ENCODE results near the gene SMURF1. TPM values are rescaled to one million over a fixed set of nuclear protein-coding genes. Genes with fewer than 3 reads are reported as not detected.
"Not testable (repeated sequence)": the region's sequence is repeated elsewhere in the genome, so short reads cannot be mapped to it uniquely, and the experiment has no call there.

SMURF1 gene
- total RNA-seq, 1 experiment from 2014 or later, result 30.2 TPM

DNA sequence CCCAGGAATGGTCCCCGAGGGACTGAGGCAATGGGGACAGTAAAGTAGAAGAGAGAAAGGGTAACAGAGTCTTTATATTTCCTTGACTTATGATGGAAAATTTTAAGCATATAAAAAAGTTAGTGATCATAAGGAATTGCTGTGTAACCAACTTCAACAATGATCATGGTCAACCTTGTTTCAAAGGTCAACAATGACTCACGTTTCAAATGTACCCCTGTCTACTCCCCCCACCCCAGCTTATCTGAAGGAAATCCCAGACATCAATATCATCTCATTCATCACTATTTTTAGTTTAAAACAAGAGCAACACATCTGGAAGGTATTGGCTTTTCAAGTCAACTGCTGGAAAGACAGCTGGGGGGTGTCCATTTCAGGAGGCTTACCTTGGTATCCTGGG lies 92.9 kb downstream of the SMURF1 start:
- no peak overlapping the region for H2AFZ ChIP-seq (ENCODE audit: low read length)
- CTCF ChIA-PET, result no interaction called here
- no peaks in the 10 kb centered on the region for H3K27me3 ChIP-seq (ENCODE audit: low read length)
- peak overlapping the region; percentile 64 for H3K27ac ChIP-seq (ENCODE audit: low read length)
- no peak for TF ChIP-seq EZH2 (IDR thresholded peaks at IDR 0.05; ENCODE audit: low read length, unreplicated experiment)
- TF ChIP-seq EZH2phosphoT487 (IDR thresholded peaks at IDR 0.05; ENCODE audit: borderline replicate concordance, low read length), result no peak
- TF ChIP-seq, protein P1, sequence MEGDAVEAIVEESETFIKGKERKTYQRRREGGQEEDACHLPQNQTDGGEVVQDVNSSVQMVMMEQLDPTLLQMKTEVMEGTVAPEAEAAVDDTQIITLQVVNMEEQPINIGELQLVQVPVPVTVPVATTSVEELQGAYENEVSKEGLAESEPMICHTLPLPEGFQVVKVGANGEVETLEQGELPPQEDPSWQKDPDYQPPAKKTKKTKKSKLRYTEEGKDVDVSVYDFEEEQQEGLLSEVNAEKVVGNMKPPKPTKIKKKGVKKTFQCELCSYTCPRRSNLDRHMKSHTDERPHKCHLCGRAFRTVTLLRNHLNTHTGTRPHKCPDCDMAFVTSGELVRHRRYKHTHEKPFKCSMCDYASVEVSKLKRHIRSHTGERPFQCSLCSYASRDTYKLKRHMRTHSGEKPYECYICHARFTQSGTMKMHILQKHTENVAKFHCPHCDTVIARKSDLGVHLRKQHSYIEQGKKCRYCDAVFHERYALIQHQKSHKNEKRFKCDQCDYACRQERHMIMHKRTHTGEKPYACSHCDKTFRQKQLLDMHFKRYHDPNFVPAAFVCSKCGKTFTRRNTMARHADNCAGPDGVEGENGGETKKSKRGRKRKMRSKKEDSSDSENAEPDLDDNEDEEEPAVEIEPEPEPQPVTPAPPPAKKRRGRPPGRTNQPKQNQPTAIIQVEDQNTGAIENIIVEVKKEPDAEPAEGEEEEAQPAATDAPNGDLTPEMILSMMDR (conservative IDR thresholded peaks at IDR 0.05; ENCODE audit: low read depth, low read length), result no peak
- H3K9ac ChIP-seq (ENCODE audit: low read length), result no peak overlapping the region
- no peaks in the 10 kb centered on the region for H3K9me3 ChIP-seq (ENCODE audit: low read length)
- H3K36me3 ChIP-seq (ENCODE audit: low read depth, low read length), result peaks cover 61% of the 10 kb centered on the region
- peaks cover 16% of the 10 kb centered on the region for H3K79me2 ChIP-seq (ENCODE audit: low read length)
- no peaks in the 10 kb centered on the region for H3K9me2 ChIP-seq (replicated peaks; ENCODE audit: low read length)
- intact Hi-C loops (cut with micrococcal nuclease), result no loop called here
- DNase-seq (peak; percentile 28), ATAC-seq (peak; percentile 47)
- peaks cover 22% of the 10 kb centered on the region for H3K4me1 ChIP-seq (ENCODE audit: insufficient read depth, low read length)
- no TSS peak for BruUV-seq (replicated peaks)
- no peaks in the 10 kb centered on the region for H3F3A ChIP-seq (ENCODE audit: low read length, unreplicated experiment)
- peak overlapping the region; percentile 29 for H3K4me2 ChIP-seq (ENCODE audit: low read length)
- no peak overlapping the region for H3K4me3 ChIP-seq (ENCODE audit: low read length)
- H4K20me1 ChIP-seq (ENCODE audit: low read length), result no peaks in the 10 kb centered on the region
- POLR2A ChIA-PET (ENCODE audit: unreplicated experiment), result no interaction called here

DNA sequence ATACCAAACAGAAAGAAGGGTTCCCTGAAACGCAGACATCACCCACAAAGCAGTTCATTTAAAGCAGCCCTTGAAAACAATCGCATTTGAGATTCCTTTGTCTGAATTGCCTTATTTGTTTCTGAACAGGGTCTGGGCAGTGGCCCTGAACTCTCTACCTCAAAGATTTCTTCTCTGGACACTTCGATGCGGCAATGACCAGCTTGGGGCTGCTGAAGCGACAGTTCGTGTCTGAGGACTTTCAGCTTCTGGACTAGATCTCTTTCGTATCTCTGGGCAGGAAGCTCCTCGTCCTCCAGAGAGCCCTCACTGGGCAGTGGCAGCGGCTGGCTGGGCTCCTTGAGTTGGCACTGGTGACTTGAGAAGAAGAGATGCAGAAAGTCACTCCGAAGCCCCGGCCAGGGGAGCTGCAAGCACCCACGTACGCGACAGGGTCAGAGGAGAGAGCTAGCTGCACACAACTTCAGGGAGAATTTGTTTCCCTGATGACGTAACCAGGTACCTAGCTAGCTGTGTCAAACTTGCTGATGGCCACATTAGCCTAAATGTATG lies 96.3 kb downstream of the SMURF1 start:
- Histone ChIP-seq H3K4me2 (ENCODE audit: low read length) (no peak overlapping the region), H3K27ac (ENCODE audit: low read length) (no peak overlapping the region), H3K9ac (ENCODE audit: low read length) (no peak overlapping the region), H3K79me2 (ENCODE audit: low read length) (peaks cover 23% of the 10 kb centered on the region), H3K4me3 (ENCODE audit: low read length) (no peak overlapping the region), H2AFZ (ENCODE audit: low read length) (no peak overlapping the region), H3K4me1 (ENCODE audit: insufficient read depth, low read length) (peaks cover 33% of the 10 kb centered on the region), H4K20me1 (ENCODE audit: low read length) (no peaks in the 10 kb centered on the region), H3K9me2 (replicated peaks; ENCODE audit: low read length) (no peaks in the 10 kb centered on the region), H3F3A (ENCODE audit: low read length, unreplicated experiment) (no peaks in the 10 kb centered on the region), H3K9me3 (ENCODE audit: low read length) (no peaks in the 10 kb centered on the region), H3K27me3 (ENCODE audit: low read length) (no peaks in the 10 kb centered on the region), H3K36me3 (ENCODE audit: low read depth, low read length) (peaks cover 67% of the 10 kb centered on the region)
- CTCF ChIA-PET, result no interaction called here
- POLR2A ChIA-PET (ENCODE audit: unreplicated experiment), result no interaction called here
- TF ChIP-seq EZH2phosphoT487 (IDR thresholded peaks at IDR 0.05; ENCODE audit: borderline replicate concordance, low read length) (no peak), EZH2 (IDR thresholded peaks at IDR 0.05; ENCODE audit: low read length, unreplicated experiment) (no peak)
- TF ChIP-seq, protein P1 (conservative IDR thresholded peaks at IDR 0.05; ENCODE audit: low read depth, low read length), result no peak
- ATAC-seq (no peak), DNase-seq (no peak)
- BruUV-seq (replicated peaks), result no TSS peak
- intact Hi-C loops (cut with micrococcal nuclease), result no loop called here

DNA sequence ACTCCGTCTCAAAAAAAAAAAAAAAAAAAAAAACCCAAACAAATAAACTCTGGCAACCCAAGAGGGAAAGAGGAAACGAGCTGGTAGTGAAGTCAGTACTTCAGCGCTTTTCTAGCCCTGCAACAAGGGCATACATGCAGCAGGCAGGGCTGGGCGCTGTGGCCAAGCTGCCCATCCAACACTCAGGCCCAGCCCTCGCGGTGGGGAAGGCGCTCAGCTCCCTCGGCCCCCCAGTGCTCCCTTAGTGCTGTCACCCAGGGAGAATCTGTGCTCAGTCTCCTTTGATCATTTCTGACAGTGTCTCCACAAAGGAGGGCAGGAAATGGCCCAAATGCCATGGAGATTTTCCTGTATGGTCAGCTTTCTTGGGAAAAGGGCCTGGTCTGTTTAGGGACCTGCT lies 97.2 kb downstream of the SMURF1 start:
- peaks cover 65% of the 10 kb centered on the region for H3K36me3 ChIP-seq (ENCODE audit: low read depth, low read length)
- H3K27ac ChIP-seq (ENCODE audit: low read length), result no peak overlapping the region
- no peak for TF ChIP-seq EZH2 (IDR thresholded peaks at IDR 0.05; ENCODE audit: low read length, unreplicated experiment)
- TF ChIP-seq EZH2phosphoT487 (IDR thresholded peaks at IDR 0.05; ENCODE audit: borderline replicate concordance, low read length), result no peak
- TF ChIP-seq, protein P1 (conservative IDR thresholded peaks at IDR 0.05; ENCODE audit: low read depth, low read length), result no peak
- DNase-seq (no peak), ATAC-seq (no peak)
- peaks cover 37% of the 10 kb centered on the region for H3K4me1 ChIP-seq (ENCODE audit: insufficient read depth, low read length)
- ChIA-PET CTCF (no interaction called here), POLR2A (ENCODE audit: unreplicated experiment) (interaction anchor here (0.7 kb wide), 1 partner anchor 64 kb away, joined by 8 read pairs; no protein-coding TSS in a partner anchor)
- no peak overlapping the region for H2AFZ ChIP-seq (ENCODE audit: low read length)
- BruUV-seq (replicated peaks), result no TSS peak
- no peaks in the 10 kb centered on the region for H3F3A ChIP-seq (ENCODE audit: low read length, unreplicated experiment)
- H4K20me1 ChIP-seq (ENCODE audit: low read length), result no peaks in the 10 kb centered on the region
- no peak overlapping the region for H3K4me2 ChIP-seq (ENCODE audit: low read length)
- no peak overlapping the region for H3K9ac ChIP-seq (ENCODE audit: low read length)
- H3K79me2 ChIP-seq (ENCODE audit: low read length), result peaks cover 26% of the 10 kb centered on the region
- no peaks in the 10 kb centered on the region for H3K9me3 ChIP-seq (ENCODE audit: low read length)
- no peak overlapping the region for H3K4me3 ChIP-seq (ENCODE audit: low read length)
- intact Hi-C loops (cut with micrococcal nuclease), result no loop called here
- H3K9me2 ChIP-seq (replicated peaks; ENCODE audit: low read length), result no peaks in the 10 kb centered on the region
- H3K27me3 ChIP-seq (ENCODE audit: low read length), result no peaks in the 10 kb centered on the region

DNA sequence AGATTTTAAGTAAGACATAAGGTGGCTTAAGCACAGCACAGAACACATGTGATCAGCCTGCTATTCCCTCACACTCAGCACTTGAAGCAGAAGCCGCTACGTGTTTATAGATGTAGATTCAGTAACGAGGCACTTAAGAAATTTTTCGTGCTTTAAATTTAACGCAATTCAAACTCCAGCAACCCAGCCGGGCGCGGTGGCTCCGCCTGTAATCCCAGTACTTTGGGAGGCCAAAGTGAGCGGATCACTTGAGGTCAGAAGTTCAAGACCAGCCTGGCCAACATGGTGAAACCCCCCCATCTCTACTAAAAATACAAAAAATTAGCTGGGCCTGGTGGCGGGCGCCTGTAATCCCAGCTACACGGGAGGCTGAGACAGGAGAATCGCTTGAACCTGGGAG lies 97.6 kb downstream of the SMURF1 start:
- H3K27me3 ChIP-seq (ENCODE audit: low read length); H3K9me2 ChIP-seq (replicated peaks; ENCODE audit: low read length); H3K27ac ChIP-seq (ENCODE audit: low read length); H2AFZ ChIP-seq (ENCODE audit: low read length); H3K9me3 ChIP-seq (ENCODE audit: low read length); H4K20me1 ChIP-seq (ENCODE audit: low read length); intact Hi-C loops (cut with micrococcal nuclease); BruUV-seq (replicated peaks); H3K4me3 ChIP-seq (ENCODE audit: low read length); DNase-seq; H3K9ac ChIP-seq (ENCODE audit: low read length); H3K4me2 ChIP-seq (ENCODE audit: low read length); ATAC-seq; H3F3A ChIP-seq (ENCODE audit: low read length, unreplicated experiment); CTCF ChIA-PET: not testable (repeated sequence)
- H3K36me3 ChIP-seq (ENCODE audit: low read depth, low read length), result peaks cover 66% of the 10 kb centered on the region
- POLR2A ChIA-PET (ENCODE audit: unreplicated experiment), result interaction anchor here (0.7 kb wide), 1 partner anchor 64 kb away, joined by 8 read pairs; no protein-coding TSS in a partner anchor
- peaks cover 34% of the 10 kb centered on the region for H3K4me1 ChIP-seq (ENCODE audit: insufficient read depth, low read length)
- H3K79me2 ChIP-seq (ENCODE audit: low read length), result peaks cover 29% of the 10 kb centered on the region

All from PC-3 (cell line).